Hindlimb muscle (tissue), 1 donor: ENCODE measurements around the gene TICAM2. TPM values are rescaled to one million over a fixed set of nuclear protein-coding genes. Genes with fewer than 3 reads are reported as not detected.
"Not testable (repeated sequence)": the region's sequence is repeated elsewhere in the genome, so short reads cannot be mapped to it uniquely, and the experiment has no call there.

Experiments used
- DNase-seq: peaks from one replicate; pipeline ENCODE4 v3.0.0-alpha.2; 2013
- polyA plus RNA-seq: library from polyadenylated mRNA; unstranded; fragments of 120-200 nt; gene quantifications from one replicate; pipeline ENCODE4 v1.2.1, GENCODE V29; 2013; ENCODE audit not compliant: insufficient read length

TICAM2 gene, protein sequence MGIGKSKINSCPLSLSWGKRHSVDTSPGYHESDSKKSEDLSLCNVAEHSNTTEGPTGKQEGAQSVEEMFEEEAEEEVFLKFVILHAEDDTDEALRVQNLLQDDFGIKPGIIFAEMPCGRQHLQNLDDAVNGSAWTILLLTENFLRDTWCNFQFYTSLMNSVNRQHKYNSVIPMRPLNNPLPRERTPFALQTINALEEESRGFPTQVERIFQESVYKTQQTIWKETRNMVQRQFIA
- 5.0 TPM for polyA plus RNA-seq

DNA sequence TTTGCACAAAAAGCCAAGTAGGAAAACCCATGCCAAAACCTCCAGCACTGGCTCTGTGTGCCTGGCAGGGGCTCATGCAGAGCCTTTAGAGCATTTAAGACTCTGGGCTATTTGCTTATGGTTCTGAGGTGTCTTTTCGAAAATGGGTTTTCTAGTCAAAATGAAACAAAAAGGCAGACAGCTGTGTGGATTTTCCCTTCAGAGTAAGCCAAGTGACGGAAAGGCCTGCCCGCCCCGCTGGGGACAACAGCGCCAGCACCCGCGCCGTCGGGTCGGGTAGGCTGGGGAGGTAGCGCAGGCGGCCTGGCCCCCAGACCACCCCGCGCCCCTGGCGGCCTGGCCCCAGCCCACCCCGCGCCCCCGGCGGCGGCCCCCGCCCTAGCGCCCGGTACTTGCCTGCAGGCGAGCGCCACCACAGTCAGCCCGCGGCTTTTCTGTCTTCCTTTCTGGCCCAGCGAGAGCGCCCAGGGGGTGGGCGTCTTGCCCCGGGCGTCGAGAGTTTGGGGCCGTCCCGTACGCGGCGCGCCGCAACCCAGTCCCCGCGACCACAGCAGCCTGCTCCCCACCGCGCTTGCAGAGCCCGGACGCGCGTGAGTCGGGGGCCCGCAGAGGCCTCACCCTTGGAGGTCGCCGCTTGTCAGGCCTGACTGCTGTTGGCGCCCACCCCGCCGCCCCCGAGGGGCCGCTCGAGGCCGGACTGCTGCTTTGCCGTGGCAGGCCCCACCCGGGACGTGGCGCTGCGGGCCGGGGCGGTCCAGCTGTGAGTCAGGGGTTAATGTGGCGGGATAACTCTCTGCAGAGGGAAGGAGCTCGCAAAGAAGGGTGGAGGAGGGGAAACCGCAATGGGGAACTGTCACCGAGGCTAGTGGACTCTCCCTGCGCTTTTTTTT is at the start of gene TICAM2:
Gene TICAM2 (minus strand): TSS at position 779 of the 890 bp plus-strand sequence. CDS start 21,223 bp downstream, outside the sequence.
- peak; percentile 73 for DNase-seq

DNA sequence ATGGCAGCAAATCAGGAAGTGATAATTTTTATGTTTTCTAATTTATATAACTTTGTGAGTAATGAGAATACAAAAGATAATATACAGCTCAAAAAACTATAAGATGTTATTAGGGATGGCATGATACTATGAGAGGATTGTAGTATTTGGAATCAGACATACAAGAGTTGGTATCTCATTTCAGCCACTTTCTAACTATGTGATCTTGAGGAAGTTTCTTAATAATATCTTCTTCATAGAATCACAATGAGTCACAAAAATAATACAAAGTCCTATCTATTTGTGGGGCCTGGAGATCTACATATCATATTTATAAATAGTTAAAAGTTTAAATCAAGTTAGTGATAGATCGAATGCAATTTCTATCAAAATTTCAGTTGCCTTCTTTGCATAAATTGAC is 47.3 kb upstream of the TICAM2 start:
- DNase-seq: no peak

GRCh38 chr5:115648056-115648455 is 45.8 kb upstream of the TICAM2 start:
- DNase-seq: no peak

DNA sequence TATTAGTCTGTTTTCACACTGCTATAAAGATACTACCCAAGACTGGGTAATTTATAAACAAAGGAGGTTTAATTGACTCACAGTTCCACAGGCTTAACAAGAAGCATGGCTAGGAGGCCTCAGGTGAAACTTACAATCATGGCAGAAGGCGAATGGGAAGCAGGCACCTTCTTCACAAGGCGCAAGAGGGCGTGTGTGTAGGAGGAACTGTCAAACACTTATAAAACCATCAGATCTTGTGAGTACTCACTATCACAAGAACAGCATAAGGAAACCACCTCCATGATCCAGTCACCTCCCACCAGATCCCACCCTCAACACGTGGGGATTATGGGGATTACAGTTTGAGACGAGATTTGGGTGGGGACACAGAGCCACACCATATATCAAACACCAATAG is 43.1 kb upstream of the TICAM2 start:
- not testable (repeated sequence) for DNase-seq

GRCh38 chr5:115644046-115644445 is 41.8 kb upstream of the TICAM2 start:
- no peak for DNase-seq

DNA sequence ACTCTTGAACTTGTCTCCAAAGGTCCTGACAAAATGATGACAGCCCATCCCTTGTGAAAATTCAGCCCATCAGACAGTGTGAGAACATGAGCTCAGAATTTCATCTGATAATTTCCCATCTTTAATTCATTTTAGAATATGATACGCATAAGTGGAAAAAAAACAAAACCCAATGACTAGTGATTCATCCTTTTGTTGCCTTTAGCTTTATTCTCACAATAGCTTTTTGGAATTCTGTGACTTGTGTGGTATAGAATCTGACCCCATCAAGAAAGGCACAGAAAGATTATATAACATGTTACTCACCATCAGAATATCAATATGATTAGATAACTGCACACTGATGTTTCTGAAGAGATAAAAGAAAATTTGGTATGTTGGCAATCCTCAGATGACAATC is 39.7 kb upstream of the TICAM2 start:
- DNase-seq: no peak

GRCh38 chr5:115640274-115640673 is 38.0 kb upstream of the TICAM2 start:
- DNase-seq: no peak

DNA sequence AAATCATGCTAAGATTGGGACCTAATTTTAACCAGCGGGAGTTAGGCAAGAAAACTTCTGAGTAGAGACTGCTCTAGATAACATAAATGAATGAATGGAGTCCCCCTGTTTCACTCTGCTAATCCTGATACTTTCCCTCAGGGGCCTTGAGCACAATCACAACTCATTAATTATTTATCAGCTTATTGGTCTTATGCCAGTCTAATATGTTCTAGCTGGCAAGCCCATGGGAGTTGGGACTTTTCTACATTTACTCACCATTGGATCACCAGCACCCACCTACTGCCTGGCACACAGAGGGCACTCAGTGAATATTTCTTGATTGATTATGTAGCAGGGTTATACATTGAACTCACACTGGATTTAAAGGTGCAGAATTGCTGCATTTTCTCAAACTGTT is 37.1 kb upstream of the TICAM2 start:
- DNase-seq: no peak

DNA sequence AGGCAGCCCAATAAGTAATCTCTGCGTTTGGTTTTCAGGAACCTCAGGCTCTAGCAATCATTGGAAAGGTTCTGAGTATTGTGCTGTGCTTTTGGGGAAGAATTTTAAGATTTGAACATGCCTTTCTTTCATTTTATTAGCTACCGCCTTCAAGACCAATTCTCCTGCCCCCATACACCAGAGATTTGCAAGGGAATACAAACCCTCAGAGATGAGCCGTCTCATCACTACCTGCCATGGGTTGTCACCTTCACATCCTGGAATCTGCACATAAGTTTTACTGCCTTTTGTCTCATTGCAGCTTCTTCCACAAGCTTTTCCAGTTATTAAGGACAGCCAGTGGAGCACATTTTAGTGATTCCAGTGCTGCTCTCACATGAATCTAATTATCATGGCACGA is 35.2 kb upstream of the TICAM2 start:
- DNase-seq: no peak

DNA sequence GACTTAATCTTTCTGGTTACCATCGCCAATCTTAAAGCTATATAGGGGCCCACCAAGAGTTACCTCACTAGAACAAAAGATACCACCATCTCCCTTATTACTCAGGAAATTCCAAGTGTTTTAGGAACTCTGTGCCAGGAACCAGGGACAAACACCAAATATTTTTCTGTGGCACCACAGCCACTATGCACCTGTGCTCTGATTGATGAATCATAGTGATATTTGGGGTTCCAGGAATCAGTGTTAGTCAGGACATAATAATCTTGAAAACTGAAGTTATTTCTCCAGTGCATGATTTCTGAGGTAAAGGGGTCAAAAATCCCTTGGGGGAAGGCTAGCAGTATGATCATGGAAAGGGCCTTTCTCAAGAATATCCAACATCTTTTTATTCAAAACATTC is 33.7 kb upstream of the TICAM2 start:
- no peak for DNase-seq

- peak; percentile 89 for DNase-seq
Observed at GRCh38 chr5:115634343-115635132, 32.3 kb upstream of the TICAM2 start.

DNA sequence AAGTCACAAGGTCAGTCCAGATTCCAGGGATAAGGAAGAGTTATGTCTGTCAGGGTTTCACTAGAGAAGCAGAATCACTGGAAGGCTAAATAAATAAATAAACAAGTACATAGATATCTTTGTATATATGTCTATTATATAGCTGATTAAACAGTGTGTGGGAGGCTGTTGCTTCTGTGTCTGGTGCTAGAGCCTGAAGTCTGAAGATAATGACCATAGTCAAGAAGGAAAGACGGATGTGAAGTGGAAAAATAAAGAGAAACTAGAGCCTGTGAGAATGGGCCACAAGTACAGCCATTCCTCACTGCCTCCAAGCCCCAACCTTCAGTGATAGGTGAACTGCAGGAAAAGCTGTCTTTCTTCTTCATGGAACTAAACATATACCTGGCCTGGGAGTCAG is 27.6 kb upstream of the TICAM2 start:
- no peak for DNase-seq

GRCh38 chr5:115627295-115627865 is 25.1 kb upstream of the TICAM2 start:
- no peak for DNase-seq

GRCh38 chr5:115626445-115626823 is 24.2 kb upstream of the TICAM2 start:
- DNase-seq: peak; percentile 49

DNA sequence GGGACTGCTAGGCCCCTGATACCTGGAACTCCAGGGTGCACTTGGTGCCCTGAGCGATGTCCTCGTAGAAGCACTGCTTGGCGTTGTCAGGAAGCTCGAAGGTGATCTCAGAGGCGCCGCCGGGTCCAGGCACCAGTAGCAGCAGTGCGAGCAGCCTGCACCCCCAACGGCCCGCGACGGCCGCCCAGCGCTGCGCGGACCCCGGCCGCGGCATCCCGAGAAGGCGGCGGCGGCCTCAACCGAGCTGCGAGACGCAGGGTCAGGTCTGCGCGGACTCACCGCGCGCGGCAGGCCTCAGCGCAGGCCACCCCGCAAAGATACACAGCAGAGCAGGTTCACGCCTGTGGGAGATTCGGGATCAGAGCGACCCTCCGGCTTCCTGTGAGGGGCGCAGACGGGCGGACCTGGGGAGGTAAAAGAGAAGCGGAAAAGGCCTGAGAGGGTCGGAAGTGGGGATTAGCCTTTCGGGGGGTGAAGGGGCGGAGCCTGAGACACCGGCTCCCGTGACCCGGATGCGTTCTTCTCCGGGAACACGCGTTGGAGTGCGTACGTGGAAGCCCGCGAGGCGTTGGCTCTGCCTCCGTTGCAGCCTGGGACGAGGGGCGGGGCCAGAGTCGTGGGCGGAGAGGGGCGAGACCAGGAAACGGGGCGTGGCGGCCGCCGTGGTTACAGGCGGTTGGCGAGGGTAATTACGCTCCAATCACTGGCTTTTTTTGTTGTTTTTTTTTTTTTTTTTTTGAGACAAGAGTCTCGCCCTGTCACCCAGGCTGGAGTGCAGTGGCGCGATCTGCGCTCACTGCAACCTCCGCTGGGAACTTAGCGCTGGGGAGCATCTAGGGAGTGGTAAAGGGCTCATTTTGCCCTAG is 23.5 kb upstream of the TICAM2 start, which contains the start of gene TMED7:
Gene TMED7 (minus strand): TSS at position 458 of the 866 bp plus-strand sequence. CDS start 244 bp downstream, at position 214.
- peak; percentile 99 for DNase-seq

- DNase-seq: no peak
Observed at GRCh38 chr5:115624994-115625393, 22.7 kb upstream of the TICAM2 start.

- DNase-seq: no peak
Observed at GRCh38 chr5:115623658-115624057, 21.4 kb upstream of the TICAM2 start.

- no peak for DNase-seq
Observed at GRCh38 chr5:115621365-115621900, 19.2 kb upstream of the TICAM2 start.

DNA sequence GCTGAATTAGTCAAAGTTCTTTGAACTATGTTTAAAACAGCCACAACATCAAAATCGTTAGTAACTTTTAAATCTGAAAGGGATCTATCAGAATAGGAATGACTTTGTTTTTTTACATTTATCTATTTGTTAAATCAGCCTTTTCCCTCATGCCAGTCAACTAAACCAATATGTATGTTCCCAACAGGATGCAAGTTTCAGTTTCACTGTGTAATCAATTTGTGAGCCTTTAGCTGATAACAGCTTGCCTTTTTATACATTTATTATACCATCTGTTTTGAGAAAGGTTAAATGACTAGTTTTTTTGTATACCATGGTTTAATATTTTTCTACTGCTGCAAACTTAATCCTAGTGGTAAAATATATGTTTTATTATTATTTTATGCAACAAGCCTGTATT is 14.6 kb upstream of the TICAM2 start:
- no peak for DNase-seq

GRCh38 chr5:115616472-115616871 is 14.2 kb upstream of the TICAM2 start:
- no peak for DNase-seq

DNA sequence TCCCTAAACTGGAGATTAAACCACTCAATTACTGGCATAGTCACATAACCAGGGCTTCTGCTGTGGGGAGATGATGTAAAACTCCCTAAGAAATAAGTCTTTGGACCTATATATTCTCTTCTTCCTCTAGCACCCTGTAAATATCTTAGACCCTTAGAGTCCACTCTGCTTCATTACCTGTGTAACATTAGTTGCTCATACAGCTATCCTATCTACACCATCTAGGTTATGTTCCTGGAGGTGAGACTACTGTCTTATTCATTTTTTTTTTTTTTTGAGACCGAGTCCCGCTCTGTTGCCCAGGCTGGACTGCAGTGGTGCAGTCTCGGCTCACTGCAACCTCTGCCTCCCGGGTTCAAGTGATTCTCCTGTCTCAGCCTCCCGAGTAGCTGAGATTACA is 9.6 kb upstream of the TICAM2 start:
- DNase-seq: no peak
